ENCODE data around the gene LRRC26.

LRRC26 gene

DNA sequence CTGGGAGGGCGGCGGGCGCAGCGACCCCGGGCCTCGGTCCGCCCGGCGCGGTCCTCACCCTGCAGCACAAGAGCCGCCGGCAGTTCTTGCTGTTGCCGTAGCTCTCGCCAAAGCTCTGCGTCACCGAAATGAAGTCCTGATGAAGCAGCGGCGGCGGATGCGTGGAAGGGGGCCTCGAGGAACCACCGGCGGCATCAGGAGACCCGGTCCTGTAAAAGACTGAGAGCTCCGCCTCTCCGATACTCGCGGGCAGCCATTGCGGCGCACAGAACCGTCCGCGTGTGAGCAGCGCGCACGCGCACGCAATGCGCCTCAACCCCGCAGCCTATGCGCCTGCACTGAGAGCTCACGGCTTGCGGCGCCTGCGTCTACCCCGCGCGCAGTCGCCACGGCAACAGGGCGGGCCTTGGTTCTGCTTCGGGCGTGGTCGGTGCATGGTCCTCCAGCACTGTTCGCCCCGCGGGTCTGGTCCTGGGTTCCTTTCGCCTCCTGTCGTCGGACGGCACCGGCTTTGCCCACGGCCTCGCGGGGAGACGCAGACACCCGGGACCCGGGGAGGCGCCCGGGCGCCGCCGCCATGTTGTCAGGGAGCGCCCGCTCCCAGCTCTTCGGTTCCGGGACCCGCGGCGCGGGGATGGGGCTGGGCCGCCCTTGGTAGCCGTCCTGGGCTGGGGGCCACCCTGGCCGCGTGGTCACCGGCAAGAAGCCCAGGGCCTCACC is 40.2 kb downstream of the LRRC26 start:
- Histone ChIP-seq H3K9ac (no peak overlapping the region; the same call in 1 of the 2 replicates), H4K20me1 (ENCODE audit: insufficient read depth) (no peaks in the 10 kb centered on the region), H3K27me3 (ENCODE audit: insufficient read depth, low read depth) (peaks cover 92% of the 10 kb centered on the region), H2AFZ (ENCODE audit: low read depth) (0 out of 2 replicates have a peak overlapping the region, but pooled peaks have one; percentile 10), H3K27ac (no peak overlapping the region), H3K36me3 (ENCODE audit: insufficient read depth) (no peaks in the 10 kb centered on the region), H3K79me2 (ENCODE audit: insufficient read depth, low read depth) (no peaks in the 10 kb centered on the region), H3K4me2 (no peak overlapping the region), H3K4me3 (IDR thresholded peaks at IDR 0.05; ENCODE audit: insufficient read depth, low read depth, low read length) (no peak overlapping the region), H3K4me1 (ENCODE audit: low read depth, poor library complexity, severe bottlenecking) (peaks cover 12% of the 10 kb centered on the region)
- TF ChIP-seq, protein P1, sequence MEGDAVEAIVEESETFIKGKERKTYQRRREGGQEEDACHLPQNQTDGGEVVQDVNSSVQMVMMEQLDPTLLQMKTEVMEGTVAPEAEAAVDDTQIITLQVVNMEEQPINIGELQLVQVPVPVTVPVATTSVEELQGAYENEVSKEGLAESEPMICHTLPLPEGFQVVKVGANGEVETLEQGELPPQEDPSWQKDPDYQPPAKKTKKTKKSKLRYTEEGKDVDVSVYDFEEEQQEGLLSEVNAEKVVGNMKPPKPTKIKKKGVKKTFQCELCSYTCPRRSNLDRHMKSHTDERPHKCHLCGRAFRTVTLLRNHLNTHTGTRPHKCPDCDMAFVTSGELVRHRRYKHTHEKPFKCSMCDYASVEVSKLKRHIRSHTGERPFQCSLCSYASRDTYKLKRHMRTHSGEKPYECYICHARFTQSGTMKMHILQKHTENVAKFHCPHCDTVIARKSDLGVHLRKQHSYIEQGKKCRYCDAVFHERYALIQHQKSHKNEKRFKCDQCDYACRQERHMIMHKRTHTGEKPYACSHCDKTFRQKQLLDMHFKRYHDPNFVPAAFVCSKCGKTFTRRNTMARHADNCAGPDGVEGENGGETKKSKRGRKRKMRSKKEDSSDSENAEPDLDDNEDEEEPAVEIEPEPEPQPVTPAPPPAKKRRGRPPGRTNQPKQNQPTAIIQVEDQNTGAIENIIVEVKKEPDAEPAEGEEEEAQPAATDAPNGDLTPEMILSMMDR (conservative IDR thresholded peaks at IDR 0.05; ENCODE audit: low read depth, low read length), result no peak

DNA sequence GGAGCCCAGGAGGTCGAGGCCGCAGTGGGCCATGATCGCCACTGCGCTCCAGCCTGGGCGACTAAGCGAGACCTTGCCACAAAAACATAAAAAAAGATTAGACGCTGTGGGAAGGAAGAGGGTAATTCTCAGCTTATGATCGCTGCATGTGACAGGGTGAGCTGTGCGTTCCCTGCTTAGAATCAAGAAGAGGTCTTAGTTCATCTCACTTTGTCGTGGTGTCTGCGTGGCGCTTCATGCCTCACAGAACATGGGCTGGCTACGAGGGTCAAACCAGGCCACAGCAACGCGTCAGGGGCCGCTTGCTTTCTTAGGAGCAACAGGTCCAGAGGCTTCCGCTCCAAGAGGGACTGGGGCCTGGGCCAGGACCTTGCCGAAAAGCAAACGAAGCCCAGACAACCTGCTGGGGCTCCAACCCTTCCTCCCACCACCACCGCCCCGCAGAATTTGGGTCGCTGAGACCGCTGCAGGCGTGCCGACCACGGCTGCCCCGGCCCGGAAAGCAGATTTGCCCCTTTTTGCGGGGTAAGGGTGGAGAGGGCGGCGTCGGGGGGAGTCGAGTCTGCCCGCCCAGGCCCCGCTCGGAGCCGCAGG is 40.9 kb downstream of the LRRC26 start:
- Histone ChIP-seq H3K9ac (no peak overlapping the region; the same call in 1 of the 2 replicates), H3K27ac (no peak overlapping the region), H3K4me1 (ENCODE audit: low read depth, poor library complexity, severe bottlenecking) (peaks cover 12% of the 10 kb centered on the region), H3K4me3 (IDR thresholded peaks at IDR 0.05; ENCODE audit: insufficient read depth, low read depth, low read length) (no peak overlapping the region), H3K4me2 (peak overlapping the region; percentile 53; the same call in 1 of the 2 replicates), H3K27me3 (ENCODE audit: insufficient read depth, low read depth) (peaks cover 92% of the 10 kb centered on the region), H4K20me1 (ENCODE audit: insufficient read depth) (no peaks in the 10 kb centered on the region), H3K36me3 (ENCODE audit: insufficient read depth) (no peaks in the 10 kb centered on the region), H3K79me2 (ENCODE audit: insufficient read depth, low read depth) (no peaks in the 10 kb centered on the region), H2AFZ (ENCODE audit: low read depth) (0 out of 2 replicates have a peak overlapping the region, but pooled peaks have one; percentile 10)
- TF ChIP-seq, protein P1 (conservative IDR thresholded peaks at IDR 0.05; ENCODE audit: low read depth, low read length), result no peak

DNA sequence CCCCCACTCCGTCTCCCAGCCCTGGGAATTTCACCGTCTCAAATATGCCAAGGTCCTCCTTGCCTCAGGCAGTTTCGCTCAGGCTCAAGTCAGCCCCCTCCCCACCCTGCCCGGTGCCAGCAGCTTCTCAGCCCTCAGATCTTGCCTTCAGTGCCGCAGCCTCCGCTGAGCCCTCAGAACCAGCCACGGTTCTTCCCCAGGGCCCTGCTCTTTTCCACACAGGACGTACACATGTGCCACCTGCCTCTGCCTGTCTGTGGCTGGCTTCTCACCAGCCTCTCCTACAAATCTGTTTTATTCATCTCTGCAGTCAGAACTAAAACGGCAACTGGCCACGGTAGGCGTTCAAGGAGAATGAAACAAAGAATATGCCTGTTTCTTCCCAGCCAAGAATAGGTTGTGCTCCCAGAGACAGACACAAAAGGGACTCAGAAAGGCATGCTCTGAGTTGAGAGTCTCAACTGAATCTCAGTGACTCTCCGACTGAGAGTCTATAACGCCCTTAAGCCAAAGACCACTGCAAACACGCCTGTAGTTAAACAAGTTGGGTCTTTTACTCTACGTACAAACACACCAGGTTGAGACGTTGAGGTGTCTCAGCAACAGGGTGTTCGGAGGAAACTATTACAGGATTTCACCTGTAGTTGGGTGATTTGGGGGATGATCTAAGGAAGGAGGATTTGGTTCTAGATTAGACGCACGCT is 41.5 kb downstream of the LRRC26 start:
- Histone ChIP-seq H3K27ac (no peak overlapping the region), H3K4me2 (peak overlapping the region; percentile 53; the same call in 1 of the 2 replicates), H4K20me1 (ENCODE audit: insufficient read depth) (no peaks in the 10 kb centered on the region), H3K79me2 (ENCODE audit: insufficient read depth, low read depth) (no peaks in the 10 kb centered on the region), H3K27me3 (ENCODE audit: insufficient read depth, low read depth) (peaks cover 92% of the 10 kb centered on the region), H3K9ac (no peak overlapping the region), H2AFZ (ENCODE audit: low read depth) (no peak overlapping the region), H3K36me3 (ENCODE audit: insufficient read depth) (no peaks in the 10 kb centered on the region), H3K4me3 (IDR thresholded peaks at IDR 0.05; ENCODE audit: insufficient read depth, low read depth, low read length) (no peak overlapping the region), H3K4me1 (ENCODE audit: low read depth, poor library complexity, severe bottlenecking) (peaks cover 12% of the 10 kb centered on the region)
- TF ChIP-seq, protein P1 (conservative IDR thresholded peaks at IDR 0.05; ENCODE audit: low read depth, low read length), result no peak

DNA sequence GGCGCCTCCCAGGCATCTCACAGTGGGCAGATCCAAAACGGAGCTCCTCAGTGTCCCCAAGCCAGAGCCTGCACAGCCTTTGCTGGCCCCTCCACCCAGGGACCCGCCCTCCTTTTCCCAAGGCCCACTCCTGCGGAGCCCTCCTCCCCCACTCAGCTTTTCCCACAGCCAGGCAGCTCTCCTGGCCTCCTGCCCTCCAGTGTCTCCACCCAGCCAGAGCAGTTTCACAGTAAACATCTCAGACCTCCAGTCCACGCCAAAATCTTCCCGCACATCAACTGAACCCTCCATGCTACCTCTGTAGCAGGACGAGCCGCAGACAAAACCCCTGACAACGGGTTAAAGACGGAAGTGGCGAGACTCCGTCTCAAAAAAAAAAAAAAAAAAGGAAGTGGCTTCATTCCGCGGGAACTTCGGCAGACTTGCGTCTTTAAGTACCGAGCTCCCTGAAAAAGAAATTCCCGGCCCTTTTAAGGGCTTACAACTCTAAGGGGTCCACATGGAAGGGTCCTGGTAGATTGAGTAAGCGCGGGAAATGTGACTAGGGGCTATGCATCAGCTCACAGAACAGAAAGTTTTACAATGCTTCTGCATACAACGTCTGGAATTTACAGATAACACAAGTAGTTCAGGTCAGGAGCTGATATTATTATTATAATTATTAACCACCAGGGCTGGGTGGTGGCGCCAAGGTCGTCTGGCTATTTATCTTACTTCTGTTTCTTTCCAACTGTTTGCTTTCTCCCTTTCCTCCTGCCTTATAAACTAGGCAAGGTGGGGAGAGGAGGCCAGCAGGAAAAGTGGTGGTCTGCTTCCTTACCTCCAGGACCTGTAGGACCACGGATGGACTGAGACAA is 42.3 kb downstream of the LRRC26 start:
- H4K20me1 ChIP-seq (ENCODE audit: insufficient read depth), result no peaks in the 10 kb centered on the region
- no peak overlapping the region for H3K4me3 ChIP-seq (IDR thresholded peaks at IDR 0.05; ENCODE audit: insufficient read depth, low read depth, low read length)
- peaks cover 92% of the 10 kb centered on the region for H3K27me3 ChIP-seq (ENCODE audit: insufficient read depth, low read depth)
- H3K36me3 ChIP-seq (ENCODE audit: insufficient read depth), result no peaks in the 10 kb centered on the region
- H2AFZ ChIP-seq (ENCODE audit: low read depth), result peak overlapping the region; percentile 80
- no peak overlapping the region; the same call in 1 of the 2 replicates for H3K9ac ChIP-seq
- peak overlapping the region; percentile 53 for H3K4me2 ChIP-seq
- no peaks in the 10 kb centered on the region for H3K79me2 ChIP-seq (ENCODE audit: insufficient read depth, low read depth)
- peaks cover 16% of the 10 kb centered on the region for H3K4me1 ChIP-seq (ENCODE audit: low read depth, poor library complexity, severe bottlenecking)
- TF ChIP-seq, protein P1 (conservative IDR thresholded peaks at IDR 0.05; ENCODE audit: low read depth, low read length), result no peak
- no peak overlapping the region for H3K27ac ChIP-seq
